GM18508 (cell line): ENCODE data around the gene MAP10.

ENCODE experiments used
- ATAC-seq: cut with Tn5 transposase; IDR thresholded peaks from one replicate; pipeline ENCODE4 v1.9.1; 2021; ENCODE audit warnings: moderate number of reproducible peaks; ENCODE audit not compliant: insufficient read depth, unreplicated experiment

Gene MAP10

DNA sequence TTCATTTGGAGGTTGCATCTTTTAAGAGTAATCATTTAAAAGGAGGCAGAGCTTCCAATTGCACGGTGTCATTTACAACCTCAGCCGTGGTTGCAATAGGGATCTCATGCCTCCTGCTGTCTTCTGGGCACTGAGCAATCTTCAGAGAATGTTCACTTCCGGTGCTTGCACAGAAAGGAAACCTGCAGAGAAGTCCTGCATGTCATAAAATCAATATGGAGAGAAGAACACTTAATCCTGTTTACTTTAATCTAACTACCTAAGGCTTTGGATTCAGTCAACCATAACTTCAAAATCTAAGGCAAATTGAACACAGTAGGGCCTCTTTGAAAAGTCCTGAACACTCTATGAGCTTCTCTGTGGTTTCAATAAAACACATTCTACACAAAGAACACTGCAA lies 11.3 kb upstream of the MAP10 start:
- no peak for ATAC-seq

DNA sequence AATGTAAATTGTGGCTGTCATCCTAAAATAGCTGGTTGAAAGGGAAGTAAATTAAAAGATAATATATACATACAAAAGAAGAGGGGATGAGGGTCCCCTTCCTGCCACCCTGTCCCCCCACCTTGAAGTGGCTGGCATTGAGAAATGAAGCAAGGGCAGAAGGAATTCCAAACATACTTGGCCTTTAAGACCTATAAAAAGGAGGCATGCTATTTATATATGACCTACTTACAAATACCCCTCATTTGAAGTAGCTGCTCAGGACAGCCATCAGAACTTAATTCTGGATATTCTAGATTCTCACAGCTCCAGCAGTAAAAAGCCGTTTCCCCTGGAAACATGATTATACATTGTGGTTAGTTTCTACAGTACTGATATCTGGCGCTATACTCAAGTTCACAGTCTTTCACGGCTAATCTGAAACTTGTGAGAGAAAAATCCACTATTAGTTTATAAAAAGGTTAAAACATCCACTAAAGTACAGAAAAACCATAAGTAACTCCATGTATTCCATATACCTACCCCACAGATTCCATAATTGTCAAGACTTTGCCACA lies 9.6 kb upstream of the MAP10 start:
- no peak for ATAC-seq

DNA sequence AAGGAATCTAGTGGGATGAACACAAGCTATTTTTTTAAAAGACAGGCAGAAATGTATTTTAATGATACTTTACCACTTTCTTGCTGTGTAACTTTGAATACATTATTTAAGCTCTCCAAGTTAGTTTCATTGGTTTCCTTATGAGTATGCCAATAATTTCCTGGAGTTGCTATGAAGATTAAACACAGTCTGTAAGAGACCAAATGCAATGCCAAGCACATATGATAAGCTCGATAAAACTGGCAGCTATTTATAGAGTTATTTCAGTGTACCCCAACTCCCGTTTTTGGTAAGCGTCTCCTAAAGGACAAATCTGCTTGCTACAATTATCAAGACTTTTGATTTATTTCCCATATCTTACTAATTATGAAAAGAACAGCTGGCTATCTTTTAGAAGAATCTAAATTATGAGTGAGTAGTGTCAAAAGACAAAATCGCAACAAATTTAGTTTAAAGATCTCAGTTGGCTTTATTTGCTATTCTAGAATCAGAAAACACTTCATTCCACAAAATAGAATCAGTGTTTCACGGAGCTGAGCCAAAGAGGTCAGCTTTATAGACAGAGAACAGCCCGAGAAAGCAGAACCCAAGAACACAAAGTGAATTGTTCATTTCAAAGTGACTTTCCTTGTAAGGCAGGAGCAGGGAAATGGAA lies 7.2 kb upstream of the MAP10 start:
- ATAC-seq, result no peak

DNA sequence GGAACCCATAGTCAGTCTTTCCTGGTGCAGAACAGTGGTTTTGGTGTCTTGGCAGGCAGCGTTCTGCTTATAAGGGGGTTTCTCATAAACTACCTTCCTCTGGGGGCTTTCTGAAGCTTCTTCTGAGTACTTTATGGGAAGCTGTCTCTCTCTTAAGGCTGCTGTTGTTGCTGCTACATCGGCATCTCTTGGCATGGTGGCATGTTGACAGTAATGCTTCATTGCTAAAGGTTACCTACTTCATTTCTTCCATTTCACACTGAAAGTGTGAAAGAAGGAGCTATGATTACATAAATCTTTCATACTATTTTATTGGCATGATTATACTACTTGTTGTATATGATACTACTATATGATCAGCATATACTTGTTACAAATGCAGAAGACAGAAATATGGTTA lies 6.3 kb upstream of the MAP10 start:
- no peak for ATAC-seq

DNA sequence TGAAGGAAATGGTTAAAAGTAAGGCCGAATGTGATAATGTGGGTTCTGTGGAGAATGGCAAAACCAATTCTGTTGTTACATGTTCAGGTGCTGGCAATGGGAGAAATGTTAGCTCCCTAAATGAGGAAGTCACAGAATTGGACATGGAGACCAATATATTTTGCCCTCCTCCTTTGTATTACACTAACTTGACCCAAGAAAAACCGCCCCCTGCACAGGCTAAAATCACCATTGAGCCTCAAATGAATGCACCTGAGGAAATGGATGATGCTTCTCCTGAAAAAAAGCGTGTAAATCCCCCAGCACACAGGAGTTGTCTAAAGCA lies 932 bp downstream of the MAP10 start:
- no peak for ATAC-seq

DNA sequence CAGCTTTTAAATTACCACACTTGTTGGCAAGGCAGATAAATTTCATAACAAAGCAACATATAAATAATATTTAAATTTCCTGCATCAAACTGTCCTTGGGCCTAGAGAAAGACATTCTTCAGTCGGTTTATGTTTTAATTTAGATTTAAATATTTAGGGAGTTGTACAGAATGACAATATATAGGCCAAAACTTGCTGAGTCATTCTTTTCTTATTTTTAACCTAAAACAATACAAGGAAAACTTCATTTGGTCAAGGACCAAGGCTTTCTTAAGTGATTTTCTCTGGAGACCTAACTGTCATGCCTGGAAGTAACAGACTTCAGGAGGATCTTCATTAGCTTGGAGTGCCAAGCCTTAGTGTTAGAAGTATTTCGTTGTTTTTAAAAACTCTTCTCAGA lies 5.6 kb downstream of the MAP10 start:
- ATAC-seq, result no peak

DNA sequence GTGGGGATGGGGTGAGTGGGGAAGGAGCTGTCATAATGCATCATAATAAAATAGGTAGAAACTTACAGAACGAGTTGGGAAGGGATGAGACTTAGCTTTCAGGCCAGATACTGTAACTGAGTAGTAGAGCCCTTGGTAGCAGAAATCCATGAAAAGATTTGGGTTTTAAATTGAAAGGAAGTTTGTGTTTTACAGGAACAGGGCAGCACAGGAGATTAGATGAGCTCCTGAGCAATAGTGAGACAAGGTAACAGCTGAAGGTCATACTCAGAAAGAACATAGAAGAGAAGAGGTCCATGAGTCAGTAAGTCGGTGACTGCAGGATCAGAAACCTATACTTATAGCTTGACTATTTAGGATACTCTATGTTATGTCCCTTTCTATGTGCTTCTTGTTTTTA lies 7.3 kb downstream of the MAP10 start:
- ATAC-seq, result no peak

DNA sequence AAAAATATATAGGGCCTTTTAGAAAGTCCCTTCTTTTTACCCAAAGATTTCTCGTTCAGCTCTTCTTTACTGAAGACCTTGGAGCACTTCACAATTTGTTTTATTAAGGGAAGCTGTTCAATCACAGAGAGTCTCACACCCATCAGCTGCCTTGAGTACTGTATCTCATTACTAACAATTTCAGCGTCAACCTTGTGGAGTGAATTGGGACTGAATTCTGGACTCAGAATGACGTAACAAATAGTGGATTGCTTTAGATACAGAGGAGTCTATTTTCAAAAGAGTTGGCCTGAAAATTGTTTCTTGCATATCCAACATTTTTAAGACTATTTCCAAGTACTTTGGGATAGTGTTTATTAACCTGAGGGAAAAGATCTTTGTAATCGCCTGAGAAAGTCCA lies 7.9 kb downstream of the MAP10 start:
- no peak for ATAC-seq

DNA sequence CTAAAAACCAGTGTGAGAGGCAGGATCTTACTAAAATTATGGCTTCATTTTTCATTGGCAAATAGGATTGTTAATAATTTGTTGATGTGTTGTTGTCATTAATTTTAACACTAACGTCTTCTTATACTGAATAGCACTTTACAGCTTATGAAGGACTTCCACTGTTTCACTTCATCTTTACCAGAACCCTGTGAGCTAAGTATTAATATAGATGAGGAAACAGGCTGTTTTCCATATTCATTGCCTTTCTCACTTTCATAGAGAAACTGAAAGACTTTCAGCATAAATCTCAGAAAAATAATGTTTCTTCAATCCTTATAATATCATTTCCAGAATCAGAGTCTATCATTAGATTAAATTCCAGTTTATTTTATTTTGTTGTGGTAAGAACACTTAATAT lies 8.5 kb downstream of the MAP10 start:
- ATAC-seq, result no peak

DNA sequence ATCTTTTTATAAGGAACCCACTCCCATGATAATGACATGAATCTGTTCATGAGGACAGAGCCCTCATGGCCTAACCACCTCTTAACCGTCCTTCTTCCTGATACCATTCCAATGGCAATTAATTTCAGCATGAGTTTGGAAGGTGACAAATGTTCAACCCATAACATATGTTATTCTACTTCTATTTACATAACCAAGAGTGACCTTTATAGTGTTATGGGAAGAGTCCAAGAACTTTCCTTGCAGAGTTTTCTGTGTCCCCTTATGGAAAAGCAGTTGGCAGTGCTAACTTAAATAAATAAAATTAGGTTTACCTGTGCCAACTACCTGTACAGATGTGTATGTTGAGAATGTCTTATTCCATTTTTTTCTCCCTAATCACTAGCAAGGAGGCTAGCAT lies 11.1 kb downstream of the MAP10 start:
- ATAC-seq, result no peak

DNA sequence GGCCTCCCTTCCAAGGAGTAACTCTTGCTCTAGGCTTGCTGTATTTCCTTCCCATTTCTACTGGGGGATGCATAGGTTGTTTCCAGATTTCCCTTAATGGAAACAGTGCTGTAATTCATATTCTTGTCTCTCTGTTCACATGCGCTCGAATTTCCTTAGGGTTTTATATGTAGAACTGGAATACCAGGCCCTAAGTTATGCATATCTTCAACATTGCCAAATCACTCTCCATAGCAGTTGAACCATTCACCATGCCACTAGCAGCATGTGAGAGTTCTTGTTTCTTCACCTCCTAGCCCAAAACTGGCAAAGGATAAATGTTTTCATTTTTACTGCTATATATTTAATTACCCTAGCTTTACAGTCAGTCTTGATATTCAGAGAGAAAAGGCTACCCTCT lies 12.8 kb downstream of the MAP10 start:
- no peak for ATAC-seq

DNA sequence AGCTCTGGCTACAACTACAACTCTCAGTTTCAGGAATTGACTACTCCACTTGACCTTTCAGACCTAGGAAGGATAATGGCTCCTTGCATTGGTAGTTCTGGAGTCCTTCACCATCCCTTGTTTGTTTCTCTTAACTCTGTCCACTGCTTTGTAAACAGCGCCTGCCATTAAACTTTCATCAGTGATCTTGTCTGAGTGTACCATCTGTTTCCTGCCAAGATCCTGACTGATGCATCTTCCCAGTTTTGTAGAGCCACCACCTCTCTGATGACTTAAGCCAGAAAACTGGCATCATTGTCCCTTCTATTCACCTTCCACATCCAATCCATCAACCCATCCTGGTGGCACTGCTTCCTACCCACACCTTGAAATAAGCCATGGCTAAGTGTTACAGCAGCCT lies 15.2 kb downstream of the MAP10 start:
- no peak for ATAC-seq

DNA sequence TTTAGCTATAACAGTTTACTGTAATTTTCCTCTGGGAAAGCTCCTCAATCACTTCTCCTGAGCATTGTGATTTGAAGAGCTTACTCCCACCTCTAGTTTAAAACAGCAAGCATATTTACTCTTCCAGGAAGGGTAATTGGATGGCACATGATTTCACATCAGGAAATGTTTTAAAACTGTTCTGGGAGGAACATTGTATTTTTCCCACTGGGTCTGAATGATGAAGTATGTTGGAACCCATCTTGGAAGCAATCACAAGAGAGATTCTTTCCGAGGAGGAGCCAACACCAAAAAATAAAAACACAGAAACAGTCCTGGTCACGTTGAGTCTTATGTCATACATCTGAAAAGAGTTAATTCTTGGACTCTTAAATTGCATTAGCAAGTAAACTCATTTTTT lies 17.3 kb downstream of the MAP10 start:
- no peak for ATAC-seq

DNA sequence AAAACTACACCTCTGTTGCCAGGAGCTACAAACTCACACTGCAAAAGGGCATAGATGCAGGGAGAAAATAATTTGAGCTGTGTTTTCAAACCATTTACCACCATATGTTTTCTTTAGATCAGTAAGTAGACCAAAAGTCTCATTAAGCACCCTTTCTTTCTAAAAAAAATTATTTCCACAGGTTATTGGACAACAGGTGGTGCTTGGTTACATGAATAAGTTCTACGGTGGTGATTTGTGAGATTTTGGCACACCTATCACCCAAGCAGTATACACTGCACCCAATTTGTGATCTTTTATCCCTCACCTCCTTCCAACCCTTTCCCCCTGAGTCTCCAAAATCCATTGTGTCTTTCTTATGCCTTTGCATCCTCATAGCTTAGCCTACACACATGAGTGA lies 21.1 kb downstream of the MAP10 start:
- ATAC-seq, result no peak

DNA sequence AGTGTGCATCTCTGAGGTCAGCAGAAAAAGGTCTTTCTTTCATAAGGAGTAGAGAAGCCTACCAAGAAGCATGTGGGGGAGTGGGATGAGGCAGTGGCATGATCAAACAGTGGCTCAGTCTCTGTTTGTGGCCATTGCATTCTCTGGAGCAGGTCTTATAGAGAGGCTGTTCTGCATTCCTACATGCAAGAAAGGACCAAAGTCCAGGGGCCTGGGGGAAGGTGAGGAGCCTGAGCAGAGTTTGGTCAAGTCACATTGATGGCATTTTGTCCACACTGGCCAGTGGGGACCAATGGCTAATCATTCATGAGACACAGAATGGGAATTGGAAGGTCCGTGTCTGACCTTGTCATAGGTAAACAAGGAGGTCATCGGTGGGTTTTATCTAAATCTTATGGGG lies 25.4 kb downstream of the MAP10 start:
- ATAC-seq, result no peak

DNA sequence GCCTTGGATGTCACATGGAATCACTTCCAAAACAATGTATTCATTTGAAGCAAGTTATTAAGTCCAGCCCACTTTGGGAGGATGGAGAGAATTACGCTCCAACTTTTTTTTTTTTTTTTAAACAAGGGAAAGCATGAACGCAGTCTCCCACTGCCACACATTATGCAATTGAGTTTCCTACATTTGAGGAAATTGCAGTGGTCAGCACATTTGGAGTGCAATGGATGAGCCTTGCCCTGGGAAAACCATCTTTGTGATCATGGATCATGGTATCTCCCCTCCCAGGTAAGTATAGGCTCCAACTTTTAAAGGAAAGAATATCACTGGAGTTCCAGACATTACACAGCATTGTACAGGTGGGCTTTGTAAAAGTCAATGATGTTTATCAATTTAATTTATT lies 26.7 kb downstream of the MAP10 start:
- no peak for ATAC-seq

DNA sequence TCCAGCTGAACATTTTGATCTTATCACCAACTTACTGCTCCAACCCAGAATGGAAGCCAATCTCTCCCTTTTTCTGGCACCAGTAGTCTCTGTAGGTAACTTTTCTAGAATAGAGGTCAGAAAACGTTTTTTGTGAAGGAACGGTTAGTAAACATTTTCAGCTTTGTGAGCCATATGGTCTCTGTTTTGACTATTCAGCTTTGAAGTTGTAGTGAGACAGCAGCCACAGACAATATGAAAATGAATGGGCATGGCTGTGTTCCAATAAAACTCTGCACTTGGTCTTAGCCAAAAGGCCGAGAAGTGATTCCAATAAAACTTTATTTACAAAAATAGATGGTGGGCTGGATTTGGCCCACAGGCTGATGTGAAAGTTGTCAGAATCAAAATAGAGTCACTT lies 28.9 kb downstream of the MAP10 start:
- ATAC-seq, result no peak

DNA sequence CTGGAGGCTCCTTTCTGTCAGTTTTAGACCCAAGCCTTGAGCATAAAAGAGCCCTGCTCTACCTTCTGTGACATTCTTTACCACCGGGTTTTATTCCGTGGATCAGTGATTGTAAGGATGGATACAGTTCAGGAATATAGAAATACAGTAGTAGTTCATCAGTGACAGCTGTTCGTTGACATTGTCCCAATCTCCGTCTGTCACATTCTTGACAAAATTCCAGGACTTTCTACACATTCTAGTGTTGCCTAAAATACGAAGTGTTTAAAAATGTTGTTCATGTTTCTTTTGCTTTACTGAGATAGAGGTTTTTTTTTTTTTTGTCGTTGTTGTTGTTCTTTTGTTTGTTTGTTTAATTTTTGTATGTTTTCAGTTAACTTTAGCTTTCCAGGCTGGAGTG lies 29.9 kb downstream of the MAP10 start:
- no peak for ATAC-seq

DNA sequence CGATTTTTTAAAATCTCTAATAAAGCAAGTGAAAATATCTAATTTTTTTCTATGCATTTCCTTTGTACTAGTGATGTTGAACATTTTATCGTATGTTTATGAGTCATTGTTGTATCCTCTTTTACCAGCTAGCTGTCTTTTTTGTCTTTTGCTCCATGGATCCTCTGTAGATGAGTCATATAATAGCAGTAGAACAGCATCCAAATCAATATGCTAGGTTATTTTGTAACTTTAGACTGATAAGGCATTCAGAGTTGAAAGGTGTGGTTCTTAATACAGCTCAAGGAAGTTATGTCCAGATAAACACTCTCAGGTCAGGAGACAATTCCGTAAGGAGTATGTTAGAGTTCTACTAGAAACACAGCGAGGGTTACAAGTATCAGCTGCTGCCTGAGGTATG lies 31.9 kb downstream of the MAP10 start:
- no peak for ATAC-seq

DNA sequence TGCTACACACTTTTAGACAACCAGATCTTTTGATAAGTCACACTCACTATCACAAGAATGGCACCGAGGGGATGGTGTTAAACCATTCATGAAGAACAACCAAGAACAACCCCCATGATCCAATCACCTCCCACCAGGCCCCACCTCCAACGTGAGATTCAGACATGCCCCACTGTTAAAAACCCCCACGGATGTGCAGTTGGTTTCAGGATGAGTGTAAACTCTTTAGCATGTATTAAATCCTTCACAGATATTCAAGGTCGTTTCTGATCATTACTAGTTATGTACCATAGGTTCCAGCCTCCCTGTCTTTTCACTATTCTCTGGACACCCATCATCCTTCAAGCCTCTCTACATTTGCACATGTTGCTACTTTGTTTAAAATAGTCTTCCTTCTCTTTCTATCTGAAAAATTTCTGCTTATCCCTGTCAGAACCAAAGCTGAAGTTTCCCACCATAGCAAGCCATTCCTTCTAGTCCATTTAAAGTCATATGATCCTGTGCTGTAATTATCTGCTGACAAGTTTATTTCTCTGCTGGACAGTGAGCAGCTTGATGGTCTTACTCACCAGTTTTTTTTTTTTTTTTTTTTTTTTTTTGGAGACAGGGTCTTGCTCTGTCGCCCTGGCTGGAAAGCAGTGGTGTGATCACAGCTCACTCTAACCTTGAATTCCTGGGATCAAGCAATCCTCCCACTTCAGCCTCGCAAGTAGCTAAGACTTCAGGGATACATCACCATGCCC lies 36.8 kb downstream of the MAP10 start:
- no peak for ATAC-seq

DNA sequence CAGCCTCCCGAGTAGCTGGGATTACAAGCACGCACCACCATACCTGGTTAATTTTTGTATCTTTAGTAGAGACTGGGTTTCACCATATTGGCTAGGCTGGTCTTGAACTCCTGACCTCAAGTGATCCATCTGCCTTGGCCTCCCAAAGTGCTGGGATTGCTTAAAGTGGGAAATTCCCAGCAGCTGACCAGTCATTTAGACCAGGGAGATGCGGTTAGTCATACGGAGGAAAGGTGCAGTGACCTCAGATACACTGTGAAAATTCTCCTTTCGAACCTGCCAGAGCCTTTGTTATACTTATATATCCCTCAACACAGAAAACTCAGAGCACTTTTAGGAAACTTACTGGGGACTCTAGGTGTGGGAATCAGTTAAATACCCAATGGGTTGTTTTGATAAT lies 39.6 kb downstream of the MAP10 start:
- ATAC-seq, result no peak

DNA sequence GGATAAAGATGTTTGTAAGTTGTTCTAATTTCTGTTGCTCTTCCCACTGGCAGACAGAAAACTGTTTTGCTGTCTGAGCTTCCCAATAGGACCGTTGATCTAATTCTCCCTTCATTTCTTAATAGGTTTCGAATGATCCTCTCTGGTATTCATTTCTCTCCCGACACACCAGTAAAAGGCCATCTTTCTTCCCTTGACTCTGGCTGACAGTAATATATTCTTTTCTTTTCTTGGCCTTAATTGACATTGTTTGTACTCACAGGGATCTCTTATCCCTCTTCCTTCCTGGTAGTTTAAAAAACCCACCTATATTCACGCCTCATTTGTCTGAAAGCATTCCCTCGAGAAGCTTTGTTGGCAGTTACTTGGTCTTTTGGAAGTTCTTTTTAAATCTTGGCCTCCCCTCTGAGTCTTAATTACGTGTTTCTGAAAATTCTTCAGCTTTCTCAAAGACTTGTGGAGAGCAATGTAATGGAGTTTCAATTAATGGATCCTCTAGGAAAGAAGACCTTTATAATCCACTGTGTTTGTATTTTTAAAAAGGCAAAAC lies 40.3 kb downstream of the MAP10 start:
- ATAC-seq, result no peak
